NCI-H146 treated with DMSO at 0.1 percent for 48 hours (cell line): ENCODE data around the gene KAZN.

Experiments
- DNase-seq: peaks from one replicate; lab custom pipeline; 2025; ENCODE audit not compliant: unreplicated experiment; lab: John Stamatoyannopoulos, UW

KAZN gene

DNA sequence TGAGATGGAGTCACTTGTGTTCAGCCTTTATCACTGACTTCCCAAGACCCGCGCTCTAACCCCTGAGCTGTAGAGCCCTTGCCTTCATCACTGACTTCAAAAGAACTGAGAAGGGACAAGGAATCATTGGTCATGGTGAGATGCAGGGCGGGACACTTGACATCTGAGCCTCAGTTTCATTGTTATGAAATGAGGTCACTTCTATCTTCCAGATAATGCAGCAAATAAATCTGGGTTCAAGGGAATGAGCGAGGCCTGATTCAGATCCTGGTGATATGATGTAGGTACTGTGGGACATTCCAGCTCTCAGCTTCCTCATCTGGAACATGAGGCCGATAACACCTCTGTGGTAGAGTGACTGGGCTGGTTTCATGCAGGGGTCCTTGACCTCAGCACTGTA is 13.8 kb downstream of the KAZN start:
- no peak for DNase-seq

DNA sequence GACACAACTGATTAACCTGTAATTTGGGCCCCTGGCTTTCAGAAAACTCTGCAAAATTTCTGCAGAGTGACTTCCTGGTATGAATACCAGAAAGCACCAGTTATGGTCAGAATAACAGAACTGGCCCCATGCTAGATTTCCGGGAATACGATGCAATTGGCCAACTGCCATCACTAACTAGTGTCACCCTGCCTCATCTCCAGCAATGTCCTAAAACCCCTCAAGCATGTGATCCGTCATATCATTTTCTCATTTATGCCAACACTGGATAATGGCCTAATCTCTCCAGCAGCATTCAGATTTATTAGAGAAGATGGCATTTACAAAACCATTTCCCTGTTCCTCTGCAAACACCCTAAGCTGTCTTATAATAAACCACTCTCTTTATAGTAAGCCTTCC is 15.4 kb downstream of the KAZN start:
- DNase-seq = no peak

DNA sequence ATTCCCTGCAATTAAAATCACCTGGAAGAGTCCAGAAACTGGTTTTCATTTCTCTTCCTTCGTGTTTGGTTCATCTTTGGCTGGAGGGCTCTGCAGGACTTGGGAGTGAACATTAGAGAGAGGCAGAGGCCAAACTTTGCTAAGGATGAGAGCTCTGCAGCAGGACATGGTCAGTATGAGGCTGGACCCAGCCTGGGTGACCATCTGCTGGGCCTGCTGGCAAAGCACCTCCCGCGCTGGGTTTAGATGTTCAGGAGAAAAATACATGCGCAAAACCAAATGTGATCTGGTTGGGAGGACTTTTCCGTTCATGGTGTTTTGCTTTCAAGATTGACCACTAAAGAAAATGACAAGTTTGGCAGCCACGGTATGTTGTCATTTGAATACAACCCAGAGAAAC is 15.9 kb downstream of the KAZN start:
- DNase-seq = no peak

DNA sequence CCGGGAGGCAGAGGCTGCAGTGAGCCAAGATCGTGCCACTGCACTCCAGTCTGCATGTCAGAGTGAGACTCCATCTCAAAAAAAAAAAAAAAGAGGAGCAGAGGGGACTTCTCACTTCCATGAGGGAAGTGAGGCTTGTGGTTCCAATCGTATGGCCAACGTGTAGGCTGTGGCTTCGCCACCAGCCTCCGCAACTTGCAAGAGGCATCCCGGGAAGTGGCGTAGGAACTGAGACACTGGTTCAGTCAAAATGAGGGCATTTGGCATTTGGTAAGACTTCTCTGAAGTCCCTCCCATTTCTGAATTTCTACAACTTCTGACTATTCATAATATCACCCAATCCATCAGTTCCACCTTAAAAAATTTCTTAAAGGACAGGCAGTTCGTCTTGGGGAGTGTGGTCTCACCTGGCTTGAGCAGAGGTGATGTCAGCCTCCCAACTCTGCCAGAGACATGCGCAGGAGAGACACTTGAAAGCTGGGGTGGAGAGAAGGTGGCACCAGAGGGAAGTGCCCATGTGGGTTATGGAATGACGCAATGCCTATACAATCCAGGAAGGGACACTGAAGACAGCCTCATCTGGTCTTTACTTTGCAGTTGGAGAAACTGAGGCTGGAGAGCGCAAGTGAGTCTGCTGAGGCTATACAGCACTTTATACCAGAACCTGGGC is 17.2 kb downstream of the KAZN start:
- DNase-seq = no peak

DNA sequence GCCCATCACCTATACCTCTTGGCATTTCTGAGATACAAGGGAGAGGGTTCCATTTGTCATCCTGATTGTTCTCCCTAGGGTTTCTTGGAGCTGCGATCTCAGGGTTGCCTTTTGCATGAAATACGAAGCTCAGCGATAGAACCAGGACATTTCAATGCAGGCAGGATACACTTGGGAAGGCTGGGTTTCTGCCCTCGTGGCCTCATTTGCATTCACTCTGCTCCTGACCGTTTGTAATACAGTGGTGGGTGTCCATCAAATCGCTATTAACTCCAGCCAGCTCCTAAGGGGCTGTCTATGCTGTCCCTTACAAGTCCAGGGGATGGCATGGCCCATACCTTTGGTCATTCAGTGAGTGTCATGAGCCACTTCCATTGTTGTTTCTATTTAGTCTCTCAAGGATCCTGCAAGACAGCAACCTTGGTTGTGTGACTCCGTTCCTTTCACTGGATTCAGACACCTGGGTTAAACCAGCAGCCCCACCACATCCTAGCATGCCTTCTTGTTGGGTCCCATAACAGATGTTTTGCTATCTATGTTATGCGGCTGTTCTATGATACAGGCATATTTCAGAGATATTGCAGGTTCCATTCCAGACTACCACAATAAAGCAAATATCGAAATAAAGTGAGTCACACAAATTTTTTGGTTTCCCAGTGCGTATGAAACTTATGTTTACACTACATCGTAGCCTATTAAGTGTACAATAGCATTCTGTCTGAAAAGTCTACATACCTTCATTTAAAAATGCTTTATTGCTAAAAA is 18.3 kb downstream of the KAZN start:
- no peak for DNase-seq

DNA sequence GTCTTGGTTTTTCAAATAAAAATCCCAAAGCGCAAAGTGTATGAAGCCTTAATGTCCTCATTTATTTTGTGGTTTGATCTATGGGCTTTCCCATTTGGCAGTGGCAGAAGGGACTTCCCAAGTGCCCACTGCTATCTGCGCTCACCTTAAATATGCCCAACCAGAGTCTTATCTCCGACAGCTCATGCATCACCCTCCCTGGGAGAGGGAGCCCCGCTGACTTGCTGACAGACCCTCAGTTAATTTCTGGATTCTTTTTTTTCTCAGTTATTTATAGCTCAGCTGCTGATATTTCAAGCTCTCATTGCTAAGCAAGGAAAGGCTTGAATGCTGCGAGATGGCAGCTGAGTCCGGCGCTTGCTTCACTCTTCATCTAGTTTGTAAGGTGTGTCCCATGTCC is 19.3 kb downstream of the KAZN start:
- no peak for DNase-seq

DNA sequence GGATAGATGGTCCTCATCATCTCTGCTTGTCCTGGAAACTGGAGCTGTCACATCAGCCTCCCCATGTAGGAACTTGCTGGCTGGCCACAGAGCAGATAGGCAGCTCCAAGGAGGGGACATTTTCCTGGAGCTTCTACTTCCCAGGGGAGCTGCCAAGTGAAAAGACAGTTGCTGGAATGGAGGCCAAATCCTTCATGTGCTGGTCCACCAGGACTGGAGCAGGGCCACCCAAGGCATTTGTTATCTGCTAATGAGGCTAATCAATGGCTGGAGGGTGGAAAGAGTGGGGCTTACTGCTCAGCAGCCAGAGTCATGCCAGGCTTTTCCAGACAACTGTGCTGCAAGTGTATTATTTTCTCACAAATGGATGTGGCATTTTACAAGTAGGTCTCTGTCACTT is 22.5 kb downstream of the KAZN start:
- DNase-seq = no peak

DNA sequence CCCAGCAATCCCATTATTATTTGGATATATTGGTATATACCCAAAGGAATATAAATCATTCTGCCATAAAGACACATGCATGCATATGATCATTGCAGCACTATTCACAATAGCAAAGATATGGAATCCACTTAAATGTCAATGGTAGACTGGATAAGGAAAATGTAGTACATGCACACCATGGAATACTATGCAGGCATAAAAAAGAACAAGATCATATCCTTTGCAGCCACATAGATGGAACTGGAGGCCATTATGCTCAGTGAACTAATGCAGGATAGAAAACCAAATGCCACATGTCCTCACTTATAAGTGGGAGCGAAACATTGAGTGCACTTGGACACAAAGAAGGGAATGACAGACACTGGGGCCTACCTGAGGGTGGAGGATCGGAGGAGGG is 24.6 kb downstream of the KAZN start:
- DNase-seq = no peak

DNA sequence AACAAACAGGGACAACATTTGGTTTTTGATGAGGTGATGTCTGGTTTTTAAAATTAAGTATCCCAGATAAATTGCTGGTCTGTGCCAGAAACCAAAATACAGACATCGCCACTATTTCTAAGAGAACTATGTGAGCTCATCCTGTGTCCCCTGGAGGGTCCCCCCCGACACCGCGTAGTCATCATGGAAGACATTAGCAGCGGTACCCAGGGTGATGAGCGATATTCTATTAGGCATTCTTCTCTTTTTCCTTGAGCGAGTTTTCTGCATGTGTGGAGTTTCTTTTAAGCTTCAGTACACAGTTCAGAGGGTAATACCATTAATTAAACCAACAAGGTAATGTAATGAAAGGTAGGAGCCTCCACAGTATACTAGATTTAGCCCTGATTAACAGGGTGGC is 26.5 kb downstream of the KAZN start:
- no peak for DNase-seq

DNA sequence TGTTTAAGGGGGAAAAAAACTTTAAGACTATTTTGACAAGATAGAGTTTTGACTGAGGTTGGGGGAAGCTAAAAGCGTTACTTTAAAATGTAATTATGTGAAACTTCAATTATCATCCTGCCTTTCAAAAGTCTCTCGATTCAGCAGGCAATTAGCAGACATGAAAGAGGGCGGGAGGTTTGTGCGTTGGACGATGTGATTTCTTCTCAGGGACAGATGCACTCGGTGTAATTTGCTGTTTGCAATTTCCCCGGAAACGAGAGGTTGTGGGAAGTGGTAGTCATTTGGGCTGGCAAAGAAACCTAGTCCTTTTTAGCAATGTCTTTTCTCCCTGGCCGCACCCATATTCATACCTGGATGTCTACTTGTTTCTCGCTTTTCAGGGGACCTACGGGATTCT is 27.1 kb downstream of the KAZN start:
- DNase-seq = no peak

DNA sequence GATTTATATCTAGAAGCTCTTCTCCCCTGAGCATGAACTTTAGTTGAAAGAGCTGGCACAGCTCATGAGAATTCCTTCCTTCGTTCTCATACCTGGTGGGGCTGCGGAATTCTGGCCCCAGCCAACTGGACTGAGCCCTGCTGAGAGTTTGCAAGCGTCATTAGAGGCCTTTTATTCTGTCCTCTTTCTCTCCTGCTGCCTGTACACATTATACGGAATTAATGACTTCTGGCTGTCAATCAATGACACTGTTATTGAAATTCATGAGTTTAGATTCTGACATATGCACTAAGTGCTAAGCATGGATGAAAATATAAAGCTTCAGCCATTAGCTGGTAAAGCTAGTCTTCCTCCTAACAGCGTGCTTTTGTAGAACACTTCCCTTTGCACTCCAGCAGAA is 27.5 kb downstream of the KAZN start:
- DNase-seq = no peak

DNA sequence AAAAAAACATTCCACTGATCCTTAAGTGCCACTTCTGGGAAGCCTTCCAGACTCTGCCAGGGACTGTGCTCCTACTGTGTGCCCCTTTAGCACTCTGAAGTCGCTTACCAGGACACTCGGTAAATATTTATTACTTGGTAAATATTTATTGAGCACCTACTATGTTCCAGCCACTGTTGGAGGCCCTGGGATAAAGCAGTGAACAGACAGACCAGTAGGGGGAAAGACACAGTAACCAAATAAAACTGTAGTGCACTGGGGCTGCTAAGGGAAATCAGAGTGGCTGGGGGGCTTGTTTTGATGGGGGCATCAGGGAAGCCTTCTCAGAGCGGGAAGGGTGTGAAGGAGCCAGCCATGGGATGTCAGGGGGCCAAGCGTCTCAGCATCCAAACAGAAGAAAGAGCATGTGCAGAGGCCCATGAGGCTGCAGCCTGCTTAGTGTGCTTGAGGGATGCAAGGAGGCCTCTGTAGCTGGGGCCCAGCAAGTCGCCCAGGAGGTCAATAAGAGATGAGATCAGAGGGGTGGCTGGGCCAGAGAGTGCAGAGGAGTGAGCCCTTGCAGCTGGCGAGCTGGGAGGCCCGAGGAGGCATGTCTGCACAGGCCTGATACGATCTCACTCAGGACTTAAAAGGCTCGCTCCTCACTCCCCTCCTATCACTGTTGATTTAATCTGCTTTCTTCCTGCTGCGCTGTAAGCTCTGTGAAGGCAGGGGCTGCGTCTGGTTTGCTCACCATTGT is 28.6 kb downstream of the KAZN start:
- no peak for DNase-seq

DNA sequence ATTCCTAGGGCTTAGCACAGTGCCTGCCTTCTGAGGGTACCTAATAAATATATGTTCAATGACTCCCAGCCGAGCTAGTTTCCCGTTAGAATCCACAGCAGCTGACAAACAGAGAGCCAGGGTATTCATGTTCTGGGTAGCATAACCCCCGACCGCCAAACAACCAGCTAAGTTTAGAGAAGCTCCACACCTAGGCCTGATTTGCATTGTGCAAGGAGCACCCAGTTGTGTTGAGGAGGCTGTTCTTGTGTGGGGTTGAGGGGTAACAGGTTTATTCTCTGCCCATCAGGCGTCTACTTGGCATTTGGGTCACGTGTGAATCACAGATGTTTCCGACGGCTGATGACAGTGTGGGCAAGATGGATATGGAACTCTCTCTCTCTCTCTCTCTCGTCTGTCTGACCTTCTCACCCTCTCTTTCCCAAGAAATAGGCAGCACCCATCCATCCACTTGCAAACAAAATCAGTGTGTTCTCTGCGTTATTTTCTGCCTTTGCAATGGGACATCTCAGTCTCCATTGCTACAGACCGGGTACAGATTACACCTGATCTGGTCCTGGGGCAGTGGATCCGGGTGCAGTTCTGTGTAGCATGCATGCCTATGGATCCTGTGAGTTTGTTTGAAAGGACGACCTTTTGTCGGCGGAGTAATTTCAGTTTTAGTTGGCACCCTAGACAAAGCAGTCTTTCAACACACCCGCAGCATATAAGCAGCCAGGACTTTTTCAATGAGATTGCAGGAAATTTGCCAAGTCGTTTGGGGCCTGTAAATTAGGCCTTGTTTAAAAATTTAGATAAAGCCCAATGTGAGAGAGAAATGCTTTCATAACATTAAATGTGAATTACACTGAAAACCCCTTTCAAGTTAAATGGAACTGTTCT is 29.4 kb downstream of the KAZN start:
- no peak for DNase-seq

DNA sequence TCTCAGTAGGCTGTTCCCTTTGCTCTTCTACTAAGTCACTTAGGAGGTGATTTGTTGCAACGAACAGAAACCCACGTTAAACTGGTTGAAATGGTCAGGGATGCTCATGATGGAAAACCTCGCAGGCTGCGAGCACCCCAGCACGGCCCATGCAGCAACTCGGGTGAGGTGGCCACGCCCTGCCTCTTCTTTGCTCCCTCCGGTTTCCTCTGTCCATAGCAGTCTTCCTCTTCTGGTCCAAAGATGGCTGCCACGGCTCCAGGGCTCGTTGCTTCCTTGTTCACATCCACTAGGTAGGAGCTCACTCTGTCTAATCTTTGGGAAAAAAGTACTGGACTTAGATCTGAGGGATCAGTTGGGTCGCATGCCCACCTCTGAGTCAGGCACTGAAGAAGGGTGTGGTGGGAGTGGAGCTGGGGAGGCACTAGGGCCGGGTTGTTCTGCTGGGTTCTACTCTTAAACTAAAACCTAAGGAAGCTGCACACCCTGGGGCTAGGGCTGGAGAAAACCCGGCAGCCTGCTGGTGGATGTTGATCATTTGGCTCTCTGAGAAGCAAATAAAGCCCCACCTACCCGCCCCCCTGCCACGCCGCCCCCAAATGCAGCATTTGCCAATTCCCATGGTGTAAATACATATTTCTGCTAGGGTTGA is 31.0 kb downstream of the KAZN start:
- DNase-seq = no peak

DNA sequence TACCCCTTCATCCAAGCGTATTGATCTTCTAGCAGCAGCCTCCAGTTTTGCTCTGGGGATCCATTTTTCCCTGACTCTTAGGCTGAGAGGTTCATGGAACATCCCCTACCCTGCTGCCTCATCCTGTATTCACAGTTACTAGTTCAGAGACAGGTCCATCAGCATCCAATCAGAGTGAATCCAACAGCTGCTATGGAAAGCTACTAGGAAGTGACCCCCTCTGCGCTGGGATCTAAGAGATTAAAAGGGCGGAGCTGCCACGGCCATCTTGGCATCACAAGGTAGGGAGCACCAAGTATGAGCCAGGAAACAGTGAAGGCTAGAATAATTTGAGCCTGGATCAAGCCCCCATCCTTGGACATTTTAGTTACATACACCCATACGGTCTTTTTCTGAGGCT is 32.5 kb downstream of the KAZN start:
- DNase-seq = no peak

DNA sequence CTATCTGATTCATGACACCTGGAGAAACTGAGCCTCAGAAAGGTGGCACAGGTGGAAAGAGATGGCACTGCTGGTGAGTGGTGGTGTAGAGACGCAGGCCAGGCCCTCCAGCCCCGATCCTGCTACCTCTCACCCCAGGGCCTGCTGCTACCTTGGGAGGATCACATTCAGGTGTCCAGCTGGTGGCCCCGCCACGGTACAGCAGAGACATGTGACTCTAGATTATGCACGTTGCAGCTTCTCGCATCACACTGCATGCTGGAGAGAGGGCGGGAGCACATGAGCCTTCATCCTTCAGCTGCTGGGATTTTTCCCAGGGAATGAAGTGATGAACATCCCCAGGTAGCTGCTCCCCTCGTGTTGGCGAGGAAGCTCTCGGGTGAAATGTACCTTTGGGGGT is 32.9 kb downstream of the KAZN start:
- no peak for DNase-seq

DNA sequence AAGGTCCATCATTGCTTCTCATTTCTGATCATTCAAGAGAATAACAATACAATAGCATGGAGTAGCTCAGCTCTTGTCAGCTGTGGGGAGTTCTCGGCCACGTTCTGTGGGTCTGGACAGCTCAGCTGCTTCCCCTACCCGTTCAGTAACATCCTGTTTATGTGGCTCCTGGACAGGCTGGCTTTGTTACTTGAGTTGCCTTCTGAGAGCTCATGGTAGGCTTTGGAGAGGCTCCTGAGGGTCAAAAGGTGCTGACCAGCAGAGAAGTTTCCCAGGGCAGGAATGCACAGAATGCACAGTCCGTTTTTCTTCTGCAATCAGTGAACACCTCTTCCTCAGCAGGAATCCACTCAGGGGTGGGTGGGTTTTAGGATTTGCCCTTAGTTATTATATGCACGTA is 36.0 kb downstream of the KAZN start:
- DNase-seq = peak; percentile 3

DNA sequence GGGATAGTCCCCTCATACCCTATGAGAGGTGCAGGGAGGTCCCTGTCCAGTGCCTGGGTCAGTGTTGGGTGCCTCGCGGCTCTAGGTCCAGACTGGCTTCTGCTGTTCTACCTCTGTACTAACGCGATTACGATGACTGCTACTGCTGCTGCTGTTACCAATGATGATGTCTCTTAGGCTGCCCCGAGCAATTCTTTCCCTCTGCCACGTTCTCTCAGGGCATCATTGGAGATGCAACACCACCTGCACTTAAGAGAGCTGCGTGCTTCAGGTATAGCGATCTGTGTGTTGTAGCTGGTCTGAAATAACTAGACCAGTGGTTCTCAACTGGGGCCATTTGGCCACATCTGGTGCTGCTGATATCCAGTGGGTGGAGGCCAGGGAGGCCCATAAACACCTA is 36.9 kb downstream of the KAZN start:
- no peak for DNase-seq

DNA sequence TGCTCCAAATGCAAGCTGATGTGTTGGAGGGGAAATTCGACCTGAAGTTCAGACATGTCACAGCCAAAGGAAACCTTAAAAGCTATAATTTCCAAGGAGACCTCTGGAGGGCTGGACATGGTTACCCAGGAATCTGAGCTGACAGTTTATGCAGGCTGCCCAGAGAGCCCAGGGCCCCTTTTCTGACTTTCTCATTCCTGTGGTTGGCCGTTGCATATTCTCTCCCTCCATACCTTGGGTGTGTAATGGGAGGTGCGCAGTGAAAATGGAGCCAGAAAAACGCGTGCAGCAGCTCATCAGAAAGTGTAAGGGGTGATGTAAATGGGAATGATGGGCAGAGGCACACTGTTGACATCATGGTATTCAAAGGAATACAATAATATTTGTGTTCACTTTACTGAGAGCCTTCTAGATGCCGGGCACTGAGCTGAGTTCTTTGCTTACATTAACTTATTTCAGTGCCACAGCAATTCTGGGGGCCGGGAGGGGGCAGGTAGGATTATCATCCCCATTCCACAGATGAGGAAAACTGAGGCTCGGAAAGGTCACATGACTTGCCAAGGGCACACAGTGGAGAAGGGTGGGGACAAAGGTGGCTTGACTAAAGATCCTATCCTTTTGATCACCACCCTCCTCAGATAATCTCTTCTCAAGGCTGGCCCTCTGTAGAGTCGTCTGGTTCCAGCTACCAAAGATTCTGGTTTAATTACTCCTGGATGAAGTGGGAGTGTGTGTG is 38.6 kb downstream of the KAZN start:
- no peak for DNase-seq
